Measurements from ENCODE around the gene TEKT1.

- TF ChIP-seq CTCF (IDR thresholded peaks at IDR 0.05; ENCODE audit: poor library complexity, severe bottlenecking) (no peak), RAD21 (conservative IDR thresholded peaks at IDR 0.05) (no peak), POLR2AphosphoS5 (IDR thresholded peaks at IDR 0.05) (no peak), EP300 (conservative IDR thresholded peaks at IDR 0.05; ENCODE audit: poor library complexity, severe bottlenecking) (no peak), REST (IDR thresholded peaks at IDR 0.05; ENCODE audit: borderline replicate concordance) (no peak), TAF1 (IDR thresholded peaks at IDR 0.05; ENCODE audit: low read depth) (no peak)
Measured at GRCh38 chr17:6749519-6749918, 82.0 kb downstream of the TEKT1 start.
